Neural cell (in vitro differentiated cells): Measurements from ENCODE around the gene ZBED2. TPM values are rescaled to one million over a fixed set of nuclear protein-coding genes. Genes with fewer than 3 reads are reported as not detected.

Source experiments
- H2AFZ ChIP-seq: fragments of 200-600, 300-800 bp; sonication (generic), shearing (Covaris generic); 2 replicates; pipeline ENCODE4 v1.6.0; 2014; ENCODE audit warnings: low read depth, mild to moderate bottlenecking, antibody characterized with exemption, low read length, moderate library complexity
- H3F3A ChIP-seq: fragments of 200-600 bp; shearing (Covaris generic); 2 replicates; pipeline ENCODE4 v1.6.1; 2016; ENCODE audit warnings: mild to moderate bottlenecking, moderate library complexity, mixed read lengths, antibody characterized with exemption, low read length; ENCODE audit not compliant: insufficient read depth, poor library complexity, severe bottlenecking
- H3K27ac ChIP-seq: fragments of 200-600, 300-800 bp; sonication (generic), shearing (Covaris generic); 2 replicates; pipeline ENCODE4 v1.5.1; 2014; ENCODE audit warnings: mild to moderate bottlenecking, low read length, moderate library complexity
- H3K27me3 ChIP-seq: fragments of 300-800, 200-600 bp; sonication (generic), shearing (Covaris generic); 2 replicates; pipeline ENCODE4 v1.6.0; 2014; ENCODE audit warnings: mild to moderate bottlenecking, low read depth, low read length, moderate library complexity; ENCODE audit not compliant: insufficient read depth
- H3K36me3 ChIP-seq: fragments of 300-800, 200-600 bp; sonication (generic), shearing (Covaris generic); 2 replicates; pipeline ENCODE4 v1.5.1; 2014; ENCODE audit warnings: mild to moderate bottlenecking, antibody characterized with exemption, low read length, moderate library complexity; ENCODE audit not compliant: insufficient read depth
- H3K4me2 ChIP-seq: fragments of 300-800, 200-600 bp; sonication (generic), shearing (Covaris generic); 2 replicates; pipeline ENCODE4 v1.6.0; 2014; ENCODE audit warnings: mild to moderate bottlenecking, low read length
- H3K4me3 ChIP-seq: fragments of 300-800, 200-600 bp; sonication (generic), shearing (Covaris generic); 2 replicates; pipeline ENCODE4 v1.5.1; 2014; ENCODE audit warnings: mild to moderate bottlenecking, low read length, moderate library complexity
- H3K79me2 ChIP-seq: fragments of 200-600 bp; shearing (Covaris generic); replicated peaks from 2 replicates; pipeline ENCODE4 v1.6.0; 2014; ENCODE audit warnings: mild to moderate bottlenecking, low read length, moderate library complexity; ENCODE audit not compliant: insufficient read depth
- H3K9ac ChIP-seq: fragments of 300-800, 200-600 bp; sonication (generic), shearing (Covaris generic); 2 replicates; pipeline ENCODE4 v1.6.1; 2016; ENCODE audit warnings: mild to moderate bottlenecking, low read length, mixed read lengths
- H3K9me2 ChIP-seq: fragments of 200-600 bp; shearing (Covaris generic); 2 replicates; pipeline ENCODE4 v1.6.1; 2016; ENCODE audit warnings: mild to moderate bottlenecking, low read length, mixed read lengths; ENCODE audit not compliant: insufficient read depth
- H3K9me3 ChIP-seq: fragments of 200-600, 300-800 bp; sonication (generic), shearing (Covaris generic); 2 replicates; pipeline ENCODE4 v1.6.1; 2016; ENCODE audit warnings: mild to moderate bottlenecking, mixed run types, low read length, moderate library complexity, mixed read lengths
- H4K20me1 ChIP-seq: fragments of 200-600 bp; shearing (Covaris generic); 2 replicates; pipeline ENCODE4 v1.6.1; 2016; ENCODE audit warnings: mild to moderate bottlenecking, mixed run types; ENCODE audit not compliant: insufficient read depth
- CTCF ChIP-seq: fragments of 450-650 bp; IDR thresholded peaks from 2 replicates; pipeline ENCODE4 v1.5.1; 2014; ENCODE audit warnings: antibody characterized with exemption, mild to moderate bottlenecking, moderate library complexity; ENCODE audit not compliant: poor library complexity, severe bottlenecking
- EP300 ChIP-seq: fragments of 450-650 bp; conservative IDR thresholded peaks from 2 replicates; pipeline ENCODE4 v1.6.1; 2014; ENCODE audit warnings: antibody characterized with exemption, mild to moderate bottlenecking, moderate library complexity; ENCODE audit not compliant: poor library complexity, severe bottlenecking
- EZH2 ChIP-seq: fragments of 200-600, 300-800 bp; shearing (Covaris generic), sonication (generic); IDR thresholded peaks from 2 replicates; pipeline ENCODE4 v1.6.1; 2014; ENCODE audit warnings: antibody characterized with exemption, low read length, borderline replicate concordance, mild to moderate bottlenecking; ENCODE audit not compliant: insufficient read depth, poor library complexity, severe bottlenecking
- MXI1 ChIP-seq: fragments of 450-650 bp; conservative IDR thresholded peaks from 2 replicates; pipeline ENCODE4 v1.6.1; 2014; ENCODE audit warnings: antibody characterized with exemption, mild to moderate bottlenecking; ENCODE audit not compliant: poor library complexity, severe bottlenecking
- POLR2AphosphoS5 ChIP-seq: IDR thresholded peaks from 2 replicates; pipeline ENCODE4 v1.6.1; 2012
- RAD21 ChIP-seq: fragments of 450-650 bp; conservative IDR thresholded peaks from 2 replicates; pipeline ENCODE4 v1.6.1; 2014; ENCODE audit warnings: antibody characterized with exemption, mild to moderate bottlenecking, moderate library complexity
- REST ChIP-seq: IDR thresholded peaks from 2 replicates; pipeline ENCODE4 v1.6.1; 2012; ENCODE audit warnings: borderline replicate concordance
- SMC3 ChIP-seq: fragments of 450-650 bp; conservative IDR thresholded peaks from 2 replicates; pipeline ENCODE4 v1.6.1; 2014; ENCODE audit warnings: antibody characterized with exemption, mild to moderate bottlenecking, moderate library complexity; ENCODE audit not compliant: poor library complexity
- TAF1 ChIP-seq: IDR thresholded peaks from 2 replicates; pipeline ENCODE4 v1.6.1; 2012; ENCODE audit warnings: low read depth
- polyA plus RNA-seq: library from polyadenylated mRNA; depleted of rRNA; stranded (reverse); fragments of >200 nt; gene quantifications from 2 replicates; pipeline ENCODE4 v1.2.3, GENCODE V29; 2014

The ZBED2 gene
- polyA plus RNA-seq, 1 donor from 2014 or later = not detected

- no peaks in the 10 kb centered on the region for H3K27me3 ChIP-seq
- no peak overlapping the region for H3K4me3 ChIP-seq
- no peaks in the 10 kb centered on the region for H3K36me3 ChIP-seq
- H3K27ac ChIP-seq = no peak overlapping the region
- H2AFZ ChIP-seq = no peak overlapping the region
- TF ChIP-seq MXI1 (no peak), RAD21 (no peak), EP300 (no peak), CTCF (no peak), TAF1 (no peak), REST (no peak), EZH2 (no peak), SMC3 (no peak), POLR2AphosphoS5 (no peak)
- H3K9me2 ChIP-seq = no peaks in the 10 kb centered on the region
- H3K4me2 ChIP-seq = no peak overlapping the region
- H3F3A ChIP-seq = no peaks in the 10 kb centered on the region
- H3K9me3 ChIP-seq = no peaks in the 10 kb centered on the region
- no peak overlapping the region for H3K9ac ChIP-seq
- no peaks in the 10 kb centered on the region for H4K20me1 ChIP-seq
- H3K79me2 ChIP-seq = no peaks in the 10 kb centered on the region
Measured at GRCh38 chr3:111593666-111594065, 1.5 kb downstream of the ZBED2 start.

- Histone ChIP-seq H3K9me3 (no peaks in the 10 kb centered on the region), H3K9ac (no peak overlapping the region), H3K79me2 (no peaks in the 10 kb centered on the region), H3K9me2 (no peaks in the 10 kb centered on the region), H3K36me3 (no peaks in the 10 kb centered on the region), H3K27me3 (no peaks in the 10 kb centered on the region), H4K20me1 (no peaks in the 10 kb centered on the region), H3K4me3 (no peak overlapping the region), H3F3A (no peaks in the 10 kb centered on the region), H2AFZ (no peak overlapping the region), H3K4me2 (no peak overlapping the region), H3K27ac (no peak overlapping the region)
- no peak for TF ChIP-seq EZH2
- no peak for TF ChIP-seq EP300
- no peak for TF ChIP-seq RAD21
- TF ChIP-seq TAF1 = no peak
- TF ChIP-seq REST = no peak
- TF ChIP-seq MXI1 = no peak
Measured at GRCh38 chr3:111592936-111593335, 2.2 kb downstream of the ZBED2 start.
